Left lung (tissue), 10 donors: ENCODE results near the gene HK1. TPM values are rescaled to one million over a fixed set of nuclear protein-coding genes. Genes with fewer than 3 reads are reported as not detected.

ENCODE experiments used
- ATAC-seq: fragments of 200-7000 bp; cut with Tn5 transposase; one replicate; pipeline ENCODE4 v1.9.1; 2020; ENCODE audit warnings: moderate library complexity
- DNase-seq, 4 donors: peaks; one replicate each; pipeline ENCODE4 v3.0.0-alpha.2; 2013 to 2020
- H3K27ac ChIP-seq, 2 donors: fragments of 200-600 bp; sonication (generic) in 1 of 2; one replicate each; pipeline versions ENCODE4 v1.5.0 to v1.8.0; 2020 to 2021
- H3K27me3 ChIP-seq, 2 donors: fragments of 200-600 bp; sonication (generic) in 1 of 2; one replicate each; pipeline versions ENCODE4 v1.5.0 to v1.8.0; 2020 to 2021
- H3K36me3 ChIP-seq, 2 donors: fragments of 200-600 bp; sonication (generic) in 1 of 2; one replicate each; pipeline versions ENCODE4 v1.5.0 to v1.8.0; 2020 to 2021
- H3K4me1 ChIP-seq, 2 donors: fragments of 200-600 bp; one replicate each; pipeline ENCODE4 v1.8.0; 2021
- H3K4me3 ChIP-seq, 2 donors: fragments of 200-600 bp; sonication (generic) in 1 of 2; one replicate each; pipeline versions ENCODE4 v1.5.0 to v1.8.0; 2020 to 2021; ENCODE audit warnings: mild to moderate bottlenecking in 1 of 2
- H3K9me3 ChIP-seq, 2 donors: fragments of 200-600 bp; sonication (generic) in 1 of 2; one replicate each; pipeline versions ENCODE4 v1.5.0 to v1.8.0; 2020 to 2021
- CTCF ChIP-seq, 2 donors: fragments of 200-600 bp; sonication (generic) in 1 of 2; IDR thresholded peaks; one replicate each; pipeline versions ENCODE4 v1.5.0 to v1.8.0; 2021; ENCODE audit warnings: antibody characterized with exemption in 2 of 2
- intact Hi-C, 2 donors: fragments of 100-400 bp; cut with DNase I; formaldehyde crosslinking; loops; one replicate each; pipeline versions ENCODE4 v1.11.2 to v1.14.2; 2022
- polyA plus RNA-seq, 6 donors: library from polyadenylated mRNA; unstranded; fragments of 120-200 nt; gene quantifications; one replicate each; pipeline ENCODE4 v1.2.1, GENCODE V29; 2013; ENCODE audit not compliant: insufficient read length in 6 of 6
- total RNA-seq, 2 donors: library from RNA; stranded (reverse); fragmentation: NEBNext Ultra II Directional; extraction: Animal tissue kit (Norgen Biotek cat#: 25700); gene quantifications; one replicate each; pipeline ENCODE4 v1.2.1, GENCODE V29; 2021
- donor health status: DM: no; HTN: yes; CAD: no.
- donor health status: DM: no; HTN: no; CAD: no.

The HK1 gene
- total and polyA plus RNA-seq, 8 donors: 51.5 to 126 (median 57.8) TPM

GRCh38 chr10:69315100-69315542 lies 36.8 kb downstream of the HK1 start:
- Histone ChIP-seq H3K27ac (no peak overlapping the region), H3K4me3 (no peak overlapping the region), H3K36me3 (no peaks in the 10 kb centered on the region), H3K4me1 (peaks cover 7 to 25% of the 10 kb centered on the region in 2 donors), H3K9me3 (no peaks in the 10 kb centered on the region), H3K27me3 (no peaks in the 10 kb centered on the region)
- intact Hi-C loops: no loop called here
- DNase-seq (no peak), ATAC-seq (no peak)
- TF ChIP-seq CTCF (IDR thresholded peaks at IDR 0.05): no peak

GRCh38 chr10:69315610-69316312 lies 37.5 kb downstream of the HK1 start:
- Histone ChIP-seq H3K4me3 (no peak overlapping the region), H3K27ac (peak overlapping the region in 1 of 2 donors; percentile 93), H3K9me3 (no peaks in the 10 kb centered on the region), H3K4me1 (peaks cover 9 to 31% of the 10 kb centered on the region in 2 donors), H3K27me3 (no peaks in the 10 kb centered on the region), H3K36me3 (no peaks in the 10 kb centered on the region)
- ATAC-seq (no peak), DNase-seq (no peak)
- intact Hi-C loops: no loop called here
- no peak for TF ChIP-seq CTCF (IDR thresholded peaks at IDR 0.05)

DNA sequence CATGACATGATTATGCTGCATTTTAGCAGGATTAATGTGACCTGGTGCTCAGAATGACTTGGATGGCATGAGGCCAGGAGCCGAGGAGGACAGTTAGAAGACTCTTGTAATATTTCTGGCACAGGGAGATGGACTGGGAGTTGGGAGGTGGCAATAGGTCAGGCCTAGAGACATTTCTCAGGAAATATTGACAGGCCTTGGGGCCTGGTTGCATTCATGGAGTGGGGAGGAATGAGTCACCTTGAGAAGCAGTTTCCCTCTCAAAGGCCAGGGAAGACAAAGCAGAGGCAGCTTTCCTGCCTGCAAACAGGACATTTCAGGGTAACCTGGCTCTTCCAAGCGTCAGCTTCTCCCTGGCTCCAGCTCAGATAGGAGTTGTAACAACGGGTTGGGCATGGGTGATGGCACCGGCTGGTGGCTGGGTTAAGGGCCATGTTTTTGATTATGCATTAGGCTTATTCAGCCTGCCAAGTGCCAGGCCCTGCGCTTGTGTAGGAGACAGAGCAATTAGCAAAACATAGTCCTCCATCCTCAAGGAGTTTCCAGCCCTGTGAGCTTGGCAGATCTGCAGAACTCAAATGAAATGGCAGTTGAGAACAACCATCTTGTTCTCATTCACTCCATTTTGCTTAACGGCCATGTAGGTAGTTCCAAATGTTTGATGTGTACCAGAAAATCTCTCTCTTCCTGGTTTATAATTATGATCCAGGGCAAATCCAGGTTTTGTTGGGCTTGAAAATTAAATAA lies 38.2 kb downstream of the HK1 start:
- ATAC-seq (no peak), DNase-seq (no peak)
- H3K9me3 ChIP-seq: no peaks in the 10 kb centered on the region
- peak overlapping the region in 1 of 2 donors; percentile 93 for H3K27ac ChIP-seq
- no peak for TF ChIP-seq CTCF (IDR thresholded peaks at IDR 0.05)
- no peaks in the 10 kb centered on the region for H3K36me3 ChIP-seq
- H3K27me3 ChIP-seq: no peaks in the 10 kb centered on the region
- peaks cover 13 to 38% of the 10 kb centered on the region in 2 donors for H3K4me1 ChIP-seq
- no peak overlapping the region for H3K4me3 ChIP-seq
- intact Hi-C loops: no loop called here

- ATAC-seq (no peak), DNase-seq (no peak)
- H3K27me3 ChIP-seq: no peaks in the 10 kb centered on the region
- no peaks in the 10 kb centered on the region for H3K9me3 ChIP-seq
- no peak for TF ChIP-seq CTCF (IDR thresholded peaks at IDR 0.05)
- no peaks in the 10 kb centered on the region for H3K36me3 ChIP-seq
- H3K4me3 ChIP-seq: peak overlapping the region in 1 of 2 donors; percentile 95
- intact Hi-C loops: no loop called here
- peaks cover 20 to 46% of the 10 kb centered on the region in 2 donors for H3K4me1 ChIP-seq
- peak overlapping the region; percentile 91 to 93 for H3K27ac ChIP-seq
These were observed 38.9 kb downstream of the HK1 start for GRCh38 chr10:69317175-69317604.

GRCh38 chr10:69317626-69318105 lies 39.4 kb downstream of the HK1 start:
- no peak for TF ChIP-seq CTCF (IDR thresholded peaks at IDR 0.05)
- no peaks in the 10 kb centered on the region for H3K36me3 ChIP-seq
- peak overlapping the region; percentile 89 to 95 for H3K4me3 ChIP-seq
- DNase-seq (peak in 2 of 4 donors; percentile 45 to 69), ATAC-seq (peak; percentile 47)
- H3K27ac ChIP-seq: peak overlapping the region; percentile 91 to 93
- peaks cover 20 to 47% of the 10 kb centered on the region in 2 donors for H3K4me1 ChIP-seq
- H3K27me3 ChIP-seq: no peaks in the 10 kb centered on the region
- no peaks in the 10 kb centered on the region for H3K9me3 ChIP-seq
- intact Hi-C loops: no loop called here
